Lower leg skin (tissue), 3 donors: Measurements from ENCODE around the gene KIAA1671.

Source experiments
- POLR2A ChIP-seq, 2 donors: fragments of 450-650 bp; IDR thresholded peaks; one replicate each; pipeline ENCODE4 v1.6.1; 2016 to 2017; ENCODE audit warnings: antibody characterized with exemption in 2 of 2, mild to moderate bottlenecking in 1 of 2, moderate library complexity in 1 of 2
- TF ChIP-seq, protein P1 (sequence below), 3 donors: fragments of 450-650 bp; IDR thresholded peaks; one replicate each; pipeline ENCODE4 v1.5.1; 2016; ENCODE audit warnings: antibody characterized with exemption in 3 of 3, mild to moderate bottlenecking in 3 of 3, moderate library complexity in 2 of 3

DNA sequence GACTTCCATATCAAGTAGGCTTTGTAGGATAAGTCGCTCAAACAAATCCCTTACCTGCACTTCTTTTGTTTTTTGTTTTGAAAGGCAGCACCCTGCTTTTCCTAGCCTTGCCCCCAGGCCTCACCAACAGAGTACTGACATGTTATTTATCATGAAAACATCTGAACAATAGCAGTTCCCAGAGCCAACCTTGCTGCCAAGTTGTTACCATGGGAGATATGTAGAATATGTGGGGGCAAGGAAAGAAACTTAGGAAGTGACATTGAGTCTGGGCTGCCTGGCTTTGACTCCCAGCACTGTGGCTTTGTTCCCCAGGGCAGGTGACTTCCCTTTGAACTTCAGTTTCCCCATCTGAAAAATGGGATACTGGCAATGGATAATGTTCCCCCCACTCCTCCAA is 193.8 kb downstream of the KIAA1671 start:
- TF ChIP-seq, protein P1, sequence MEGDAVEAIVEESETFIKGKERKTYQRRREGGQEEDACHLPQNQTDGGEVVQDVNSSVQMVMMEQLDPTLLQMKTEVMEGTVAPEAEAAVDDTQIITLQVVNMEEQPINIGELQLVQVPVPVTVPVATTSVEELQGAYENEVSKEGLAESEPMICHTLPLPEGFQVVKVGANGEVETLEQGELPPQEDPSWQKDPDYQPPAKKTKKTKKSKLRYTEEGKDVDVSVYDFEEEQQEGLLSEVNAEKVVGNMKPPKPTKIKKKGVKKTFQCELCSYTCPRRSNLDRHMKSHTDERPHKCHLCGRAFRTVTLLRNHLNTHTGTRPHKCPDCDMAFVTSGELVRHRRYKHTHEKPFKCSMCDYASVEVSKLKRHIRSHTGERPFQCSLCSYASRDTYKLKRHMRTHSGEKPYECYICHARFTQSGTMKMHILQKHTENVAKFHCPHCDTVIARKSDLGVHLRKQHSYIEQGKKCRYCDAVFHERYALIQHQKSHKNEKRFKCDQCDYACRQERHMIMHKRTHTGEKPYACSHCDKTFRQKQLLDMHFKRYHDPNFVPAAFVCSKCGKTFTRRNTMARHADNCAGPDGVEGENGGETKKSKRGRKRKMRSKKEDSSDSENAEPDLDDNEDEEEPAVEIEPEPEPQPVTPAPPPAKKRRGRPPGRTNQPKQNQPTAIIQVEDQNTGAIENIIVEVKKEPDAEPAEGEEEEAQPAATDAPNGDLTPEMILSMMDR (IDR thresholded peaks at IDR 0.05): no peak
- no peak for TF ChIP-seq POLR2A (IDR thresholded peaks at IDR 0.05)
